ENCODE measurements around the gene STAT4.

Gene STAT4

DNA sequence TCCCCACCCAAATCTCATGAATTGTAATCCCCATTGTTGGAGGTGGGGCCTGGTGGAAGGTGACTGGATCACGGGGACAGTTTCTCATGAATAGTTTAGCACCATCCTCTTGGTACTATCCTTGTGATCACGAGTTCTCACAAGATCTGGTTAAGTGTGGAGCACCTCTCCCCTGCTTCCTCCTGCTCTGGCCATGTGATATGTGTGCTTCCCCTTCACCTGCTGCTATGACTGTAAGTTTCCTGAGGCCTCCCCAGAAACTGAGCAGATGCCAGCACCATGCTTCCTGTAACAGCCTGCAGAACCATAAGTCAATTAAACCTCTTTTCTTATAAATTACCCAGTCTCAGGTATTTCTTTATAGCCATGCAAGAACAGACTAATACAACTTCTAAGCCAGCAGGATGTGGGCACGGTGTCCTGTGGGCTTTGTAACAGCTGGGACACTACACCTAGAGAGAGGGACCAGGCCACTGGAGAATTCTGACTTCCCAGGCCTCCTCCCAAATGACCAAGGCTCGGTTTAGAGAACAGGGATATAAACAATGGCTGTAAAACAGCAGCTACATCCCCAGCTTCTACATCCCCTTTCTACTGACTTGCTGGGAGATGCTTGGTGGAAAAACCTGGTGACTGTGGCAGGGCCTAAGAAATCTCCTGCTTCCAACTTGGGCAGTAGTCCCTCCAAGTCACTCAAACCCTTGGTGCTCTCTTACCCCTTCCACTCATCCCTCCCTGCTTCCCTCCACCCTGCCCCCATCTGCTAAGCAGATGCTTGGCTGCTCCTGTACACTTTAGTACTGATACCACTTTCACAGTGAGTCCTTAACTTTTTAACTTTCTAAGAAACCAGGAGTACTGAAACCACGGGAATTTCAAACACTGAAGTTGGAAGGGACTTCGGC, 147.1 kb downstream of the STAT4 start:
- TF ChIP-seq, protein P1, sequence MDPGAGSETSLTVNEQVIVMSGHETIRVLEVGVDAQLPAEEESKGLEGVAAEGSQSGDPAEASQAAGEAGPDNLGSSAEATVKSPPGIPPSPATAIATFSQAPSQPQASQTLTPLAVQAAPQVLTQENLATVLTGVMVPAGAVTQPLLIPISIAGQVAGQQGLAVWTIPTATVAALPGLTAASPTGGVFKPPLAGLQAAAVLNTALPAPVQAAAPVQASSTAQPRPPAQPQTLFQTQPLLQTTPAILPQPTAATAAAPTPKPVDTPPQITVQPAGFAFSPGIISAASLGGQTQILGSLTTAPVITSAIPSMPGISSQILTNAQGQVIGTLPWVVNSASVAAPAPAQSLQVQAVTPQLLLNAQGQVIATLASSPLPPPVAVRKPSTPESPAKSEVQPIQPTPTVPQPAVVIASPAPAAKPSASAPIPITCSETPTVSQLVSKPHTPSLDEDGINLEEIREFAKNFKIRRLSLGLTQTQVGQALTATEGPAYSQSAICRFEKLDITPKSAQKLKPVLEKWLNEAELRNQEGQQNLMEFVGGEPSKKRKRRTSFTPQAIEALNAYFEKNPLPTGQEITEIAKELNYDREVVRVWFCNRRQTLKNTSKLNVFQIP (CRISPR knock-in tag; IDR thresholded peaks at IDR 0.05; ENCODE audit: borderline replicate concordance, low read depth) = no peak
- no peak for TF ChIP-seq TCF4 (CRISPR knock-in tag; IDR thresholded peaks at IDR 0.05; ENCODE audit: borderline replicate concordance)
- TF ChIP-seq OSR1 (CRISPR knock-in tag; IDR thresholded peaks at IDR 0.05) = no peak
- no peak for TF ChIP-seq SNAI2 (CRISPR knock-in tag; IDR thresholded peaks at IDR 0.05)
- no peak for TF ChIP-seq TOX (CRISPR knock-in tag; IDR thresholded peaks at IDR 0.05; ENCODE audit: borderline replicate concordance)
- no peak for TF ChIP-seq ARNTL (CRISPR knock-in tag; IDR thresholded peaks at IDR 0.05; ENCODE audit: borderline replicate concordance, low read depth)
- no peak for TF ChIP-seq GLIS3 (CRISPR knock-in tag; IDR thresholded peaks at IDR 0.05)
- TF ChIP-seq ZNF8 (CRISPR knock-in tag; IDR thresholded peaks at IDR 0.05) = no peak
- TF ChIP-seq ZFP30 (CRISPR knock-in tag; IDR thresholded peaks at IDR 0.05) = no peak
- TF ChIP-seq, protein P2, sequence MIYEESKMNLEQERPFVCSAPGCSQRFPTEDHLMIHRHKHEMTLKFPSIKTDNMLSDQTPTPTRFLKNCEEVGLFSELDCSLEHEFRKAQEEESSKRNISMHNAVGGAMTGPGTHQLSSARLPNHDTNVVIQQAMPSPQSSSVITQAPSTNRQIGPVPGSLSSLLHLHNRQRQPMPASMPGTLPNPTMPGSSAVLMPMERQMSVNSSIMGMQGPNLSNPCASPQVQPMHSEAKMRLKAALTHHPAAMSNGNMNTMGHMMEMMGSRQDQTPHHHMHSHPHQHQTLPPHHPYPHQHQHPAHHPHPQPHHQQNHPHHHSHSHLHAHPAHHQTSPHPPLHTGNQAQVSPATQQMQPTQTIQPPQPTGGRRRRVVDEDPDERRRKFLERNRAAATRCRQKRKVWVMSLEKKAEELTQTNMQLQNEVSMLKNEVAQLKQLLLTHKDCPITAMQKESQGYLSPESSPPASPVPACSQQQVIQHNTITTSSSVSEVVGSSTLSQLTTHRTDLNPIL (CRISPR knock-in tag; IDR thresholded peaks at IDR 0.05; ENCODE audit: low read depth) = no peak
- no peak for TF ChIP-seq CSDC2 (CRISPR knock-in tag; IDR thresholded peaks at IDR 0.05)
- no peak for TF ChIP-seq ESRRG (CRISPR knock-in tag; IDR thresholded peaks at IDR 0.05)
- TF ChIP-seq PPARA (CRISPR knock-in tag; IDR thresholded peaks at IDR 0.05; ENCODE audit: borderline replicate concordance) = no peak
- no peak for TF ChIP-seq ISL1 (CRISPR knock-in tag; IDR thresholded peaks at IDR 0.05)
- no peak for TF ChIP-seq ZNF70 (CRISPR knock-in tag; IDR thresholded peaks at IDR 0.05)
- no peak for TF ChIP-seq ZC3H10 (CRISPR knock-in tag; IDR thresholded peaks at IDR 0.05)
- TF ChIP-seq ZNF565 (CRISPR knock-in tag; conservative IDR thresholded peaks at IDR 0.05; ENCODE audit: low read depth) = no peak
- no peak for ATAC-seq

DNA sequence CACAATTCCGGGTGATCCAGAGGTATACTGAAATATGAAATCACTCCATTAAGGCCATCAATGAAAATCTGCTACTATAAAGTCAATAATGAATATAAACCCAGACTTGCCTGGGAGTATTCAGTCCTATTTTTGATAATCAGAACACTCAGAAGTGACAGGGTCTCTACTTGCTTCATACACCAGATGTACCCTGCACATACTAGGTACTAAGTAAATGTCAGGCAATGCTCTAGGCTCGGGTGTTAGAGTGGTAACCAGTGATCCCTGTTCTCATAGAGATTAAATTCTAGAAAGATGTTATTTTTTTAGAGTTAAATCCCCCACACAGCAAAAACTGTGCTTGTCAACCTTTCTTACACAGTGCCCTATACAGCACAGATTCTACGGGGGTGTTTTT, 149.2 kb downstream of the STAT4 start:
- TF ChIP-seq ZC3H10 (CRISPR knock-in tag; IDR thresholded peaks at IDR 0.05) = no peak
- TF ChIP-seq PPARA (CRISPR knock-in tag; IDR thresholded peaks at IDR 0.05; ENCODE audit: borderline replicate concordance) = no peak
- TF ChIP-seq RARB (CRISPR knock-in tag; IDR thresholded peaks at IDR 0.05) = no peak
- no peak for TF ChIP-seq SNAI2 (CRISPR knock-in tag; IDR thresholded peaks at IDR 0.05)
- no peak for TF ChIP-seq CSDC2 (CRISPR knock-in tag; IDR thresholded peaks at IDR 0.05)
- TF ChIP-seq TOX (CRISPR knock-in tag; IDR thresholded peaks at IDR 0.05; ENCODE audit: borderline replicate concordance) = no peak
- no peak for TF ChIP-seq BACH2 (CRISPR knock-in tag; IDR thresholded peaks at IDR 0.05; ENCODE audit: borderline replicate concordance)
- TF ChIP-seq ZFP3 (CRISPR knock-in tag; IDR thresholded peaks at IDR 0.05) = no peak
- TF ChIP-seq ISL1 (CRISPR knock-in tag; IDR thresholded peaks at IDR 0.05) = no peak
- TF ChIP-seq, protein P3, sequence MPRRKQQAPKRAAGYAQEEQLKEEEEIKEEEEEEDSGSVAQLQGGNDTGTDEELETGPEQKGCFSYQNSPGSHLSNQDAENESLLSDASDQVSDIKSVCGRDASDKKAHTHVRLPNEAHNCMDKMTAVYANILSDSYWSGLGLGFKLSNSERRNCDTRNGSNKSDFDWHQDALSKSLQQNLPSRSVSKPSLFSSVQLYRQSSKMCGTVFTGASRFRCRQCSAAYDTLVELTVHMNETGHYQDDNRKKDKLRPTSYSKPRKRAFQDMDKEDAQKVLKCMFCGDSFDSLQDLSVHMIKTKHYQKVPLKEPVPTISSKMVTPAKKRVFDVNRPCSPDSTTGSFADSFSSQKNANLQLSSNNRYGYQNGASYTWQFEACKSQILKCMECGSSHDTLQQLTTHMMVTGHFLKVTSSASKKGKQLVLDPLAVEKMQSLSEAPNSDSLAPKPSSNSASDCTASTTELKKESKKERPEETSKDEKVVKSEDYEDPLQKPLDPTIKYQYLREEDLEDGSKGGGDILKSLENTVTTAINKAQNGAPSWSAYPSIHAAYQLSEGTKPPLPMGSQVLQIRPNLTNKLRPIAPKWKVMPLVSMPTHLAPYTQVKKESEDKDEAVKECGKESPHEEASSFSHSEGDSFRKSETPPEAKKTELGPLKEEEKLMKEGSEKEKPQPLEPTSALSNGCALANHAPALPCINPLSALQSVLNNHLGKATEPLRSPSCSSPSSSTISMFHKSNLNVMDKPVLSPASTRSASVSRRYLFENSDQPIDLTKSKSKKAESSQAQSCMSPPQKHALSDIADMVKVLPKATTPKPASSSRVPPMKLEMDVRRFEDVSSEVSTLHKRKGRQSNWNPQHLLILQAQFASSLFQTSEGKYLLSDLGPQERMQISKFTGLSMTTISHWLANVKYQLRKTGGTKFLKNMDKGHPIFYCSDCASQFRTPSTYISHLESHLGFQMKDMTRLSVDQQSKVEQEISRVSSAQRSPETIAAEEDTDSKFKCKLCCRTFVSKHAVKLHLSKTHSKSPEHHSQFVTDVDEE (CRISPR knock-in tag; IDR thresholded peaks at IDR 0.05) = no peak
- TF ChIP-seq ESRRG (CRISPR knock-in tag; IDR thresholded peaks at IDR 0.05) = no peak
- no peak for TF ChIP-seq ZNF565 (CRISPR knock-in tag; conservative IDR thresholded peaks at IDR 0.05; ENCODE audit: low read depth)
- no peak for TF ChIP-seq CSRNP3 (CRISPR knock-in tag; IDR thresholded peaks at IDR 0.05)
- TF ChIP-seq ZNF8 (CRISPR knock-in tag; IDR thresholded peaks at IDR 0.05) = no peak
- no peak for TF ChIP-seq OSR1 (CRISPR knock-in tag; IDR thresholded peaks at IDR 0.05)
- no peak for TF ChIP-seq ARNTL (CRISPR knock-in tag; IDR thresholded peaks at IDR 0.05; ENCODE audit: borderline replicate concordance, low read depth)
- TF ChIP-seq, protein P2 (CRISPR knock-in tag; IDR thresholded peaks at IDR 0.05; ENCODE audit: low read depth) = no peak
- TF ChIP-seq, protein P1 (CRISPR knock-in tag; IDR thresholded peaks at IDR 0.05; ENCODE audit: borderline replicate concordance, low read depth) = no peak
- ATAC-seq = no peak

All from SK-N-SH treated with all-trans-retinoic acid at 6 μM for 48 hours (cell line).